Measurements from ENCODE around the gene CD22. TPM values are rescaled to one million over a fixed set of nuclear protein-coding genes. Genes with fewer than 3 reads are reported as not detected.

The CD22 gene
- total RNA-seq, 1 experiment from 2014 or later, result not detected

- Histone ChIP-seq H3K4me2 (ENCODE audit: insufficient read depth, insufficient read length, low read length) (no peak overlapping the region), H4K5ac (ENCODE audit: insufficient read length, low read depth, low read length) (no peak overlapping the region), H3T11ph (ENCODE audit: low read length) (no peak overlapping the region), H2BK12ac (ENCODE audit: insufficient read length, low read depth, low read length) (no peak overlapping the region), H3K18ac (ENCODE audit: insufficient read length, low read depth, low read length) (no peak overlapping the region), H2AFZ (ENCODE audit: low read length) (no peak overlapping the region), H3K9ac (ENCODE audit: extremely low read depth, insufficient read length, low read length) (no peak overlapping the region), H2BK120ac (ENCODE audit: low read depth, low read length, poor library complexity, severe bottlenecking) (no peak overlapping the region), H3K27me3 (ENCODE audit: insufficient read depth, low read length) (no peaks in the 10 kb centered on the region), H2BK15ac (ENCODE audit: low read depth, low read length) (no peak overlapping the region), H2BK20ac (ENCODE audit: low read depth, low read length, poor library complexity, severe bottlenecking) (no peak overlapping the region), H3K56ac (ENCODE audit: insufficient read length, low read depth, low read length) (no peak overlapping the region), H3K79me2 (ENCODE audit: insufficient read depth, low read length) (no peaks in the 10 kb centered on the region), H3K79me1 (ENCODE audit: insufficient read depth, low read depth, low read length, poor library complexity, severe bottlenecking) (no peaks in the 10 kb centered on the region), H3K27ac (ENCODE audit: insufficient read length, low read depth, low read length) (no peak overlapping the region), H3K23me2 (ENCODE audit: insufficient read length, low read depth, low read length, poor library complexity, severe bottlenecking) (no peaks in the 10 kb centered on the region), H3K23ac (ENCODE audit: insufficient read length, low read depth, low read length) (no peak overlapping the region), H4K91ac (ENCODE audit: insufficient read length, low read depth, low read length) (no peak overlapping the region), H3K4me1 (ENCODE audit: insufficient read depth, low read length) (no peaks in the 10 kb centered on the region), H4K8ac (replicated peaks; ENCODE audit: insufficient read length, low read depth, low read length) (no peak overlapping the region), H3K14ac (ENCODE audit: insufficient read depth, low read length) (no peak overlapping the region), H2BK5ac (ENCODE audit: insufficient read length, low read length) (no peak overlapping the region), H3K4ac (ENCODE audit: low read depth, low read length) (no peak overlapping the region), H3K9me3 (ENCODE audit: control insufficient read depth, low read depth, low read length) (no peaks in the 10 kb centered on the region), H2AK5ac (ENCODE audit: insufficient read length, low read length) (no peak overlapping the region), H4K20me1 (ENCODE audit: control insufficient read depth, insufficient read depth, insufficient read length) (no peaks in the 10 kb centered on the region)
- WGBS (ENCODE audit: extremely low coverage, insufficient read length, low lambda C conversion rate), result 100% methylated on average over 3 of the region's 3 CpGs
- H3K4me1 Mint-ChIP-seq, result peaks cover 9 to 10% of the 10 kb centered on the region in 2 experiments
- peaks cover 4% of the 10 kb centered on the region for H3K27me3 Mint-ChIP-seq (ENCODE audit: low read depth)
- no peak for DNase-seq
- no peak overlapping the region for H3K27ac Mint-ChIP-seq
- no peak overlapping the region for H3K4me3 Mint-ChIP-seq
- TF ChIP-seq, protein P1, sequence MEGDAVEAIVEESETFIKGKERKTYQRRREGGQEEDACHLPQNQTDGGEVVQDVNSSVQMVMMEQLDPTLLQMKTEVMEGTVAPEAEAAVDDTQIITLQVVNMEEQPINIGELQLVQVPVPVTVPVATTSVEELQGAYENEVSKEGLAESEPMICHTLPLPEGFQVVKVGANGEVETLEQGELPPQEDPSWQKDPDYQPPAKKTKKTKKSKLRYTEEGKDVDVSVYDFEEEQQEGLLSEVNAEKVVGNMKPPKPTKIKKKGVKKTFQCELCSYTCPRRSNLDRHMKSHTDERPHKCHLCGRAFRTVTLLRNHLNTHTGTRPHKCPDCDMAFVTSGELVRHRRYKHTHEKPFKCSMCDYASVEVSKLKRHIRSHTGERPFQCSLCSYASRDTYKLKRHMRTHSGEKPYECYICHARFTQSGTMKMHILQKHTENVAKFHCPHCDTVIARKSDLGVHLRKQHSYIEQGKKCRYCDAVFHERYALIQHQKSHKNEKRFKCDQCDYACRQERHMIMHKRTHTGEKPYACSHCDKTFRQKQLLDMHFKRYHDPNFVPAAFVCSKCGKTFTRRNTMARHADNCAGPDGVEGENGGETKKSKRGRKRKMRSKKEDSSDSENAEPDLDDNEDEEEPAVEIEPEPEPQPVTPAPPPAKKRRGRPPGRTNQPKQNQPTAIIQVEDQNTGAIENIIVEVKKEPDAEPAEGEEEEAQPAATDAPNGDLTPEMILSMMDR (conservative IDR thresholded peaks at IDR 0.05), result no peak
- H3K36me3 Mint-ChIP-seq (ENCODE audit: insufficient read depth in 1 of 3, low read depth in 3 of 3), result no peaks in the 10 kb centered on the region
- H3K9me3 Mint-ChIP-seq, result no peaks in the 10 kb centered on the region
These were observed 31.5 kb upstream of the CD22 start for GRCh38 chr19:35297515-35297848.

All from H9 (cell line).